OCI-LY7 (cell line): ENCODE measurements around the gene SH3GL2.

Source experiments
- CTCF ChIP-seq: fragments of 200-600 bp; sonication (generic); conservative IDR thresholded peaks from 2 replicates; pipeline ENCODE4 v1.5.1; 2014; ENCODE audit warnings: mild to moderate bottlenecking, antibody characterized with exemption, low read length, moderate library complexity, mixed read lengths
- EZH2phosphoT487 ChIP-seq: fragments of 200-600 bp; sonication (generic); IDR thresholded peaks from 2 replicates; pipeline ENCODE4 v1.6.1; 2018; ENCODE audit warnings: low read depth, borderline replicate concordance, mild to moderate bottlenecking, mixed run types, antibody characterized with exemption, low read length, moderate library complexity, mixed read lengths

- TF ChIP-seq CTCF (no peak), EZH2phosphoT487 (no peak)
Measured at GRCh38 chr9:17739022-17739421, 160.2 kb downstream of the SH3GL2 start.
